Mucosa of rectum (tissue), 2 donors: ENCODE measurements around the gene SERPINH1.
A peak's percentile ranks its signal among the peaks of the same experiment; 100 is the strongest.

Source experiments
- H3K27ac ChIP-seq, 2 donors: one replicate each; pipeline ENCODE4 v1.7.0; 2013; ENCODE audit warnings: inconsistent platforms in 2 of 2, low read depth in 2 of 2, low read length in 2 of 2
- H3K27me3 ChIP-seq, 2 donors: one replicate each; pipeline ENCODE4 v1.7.0; 2013; ENCODE audit warnings: low read length in 2 of 2; ENCODE audit not compliant: control insufficient read depth in 2 of 2, insufficient read depth in 2 of 2
- H3K36me3 ChIP-seq, 2 donors: one replicate each; pipeline ENCODE4 v1.7.0; 2013; ENCODE audit warnings: low read length in 2 of 2; ENCODE audit not compliant: control insufficient read depth in 2 of 2, insufficient read depth in 2 of 2
- H3K4me1 ChIP-seq, 2 donors: one replicate each; pipeline ENCODE4 v1.7.0; 2013; ENCODE audit warnings: low read length in 2 of 2, mild to moderate bottlenecking in 1 of 2; ENCODE audit not compliant: control insufficient read depth in 2 of 2, insufficient read depth in 2 of 2
- H3K4me3 ChIP-seq, 2 donors: one replicate each; pipeline ENCODE4 v1.7.0; 2013; ENCODE audit warnings: low read length in 2 of 2
- H3K9ac ChIP-seq, 2 donors: one replicate each; pipeline ENCODE4 v1.7.0; 2013; ENCODE audit warnings: low read length in 2 of 2, low read depth in 1 of 2, mild to moderate bottlenecking in 1 of 2
- H3K9me3 ChIP-seq, 2 donors: one replicate each; pipeline ENCODE4 v1.7.0; 2013; ENCODE audit warnings: low read length in 2 of 2; ENCODE audit not compliant: control insufficient read depth in 2 of 2
- donor health status: healthy.
- donor health status: Normal muscosa, but diverticular disease.

SERPINH1 gene

GRCh38 chr11:75563501-75563977, 1.5 kb downstream of the SERPINH1 start:
- H3K9ac ChIP-seq, result peak overlapping the region; percentile 96 to 99
- no peaks in the 10 kb centered on the region for H3K27me3 ChIP-seq
- peak overlapping the region; percentile 88 to 96 for H3K4me3 ChIP-seq
- H3K27ac ChIP-seq, result peak overlapping the region; percentile 97 to 99
- peaks cover 30 to 46% of the 10 kb centered on the region in 2 donors for H3K4me1 ChIP-seq
- no peaks in the 10 kb centered on the region for H3K9me3 ChIP-seq
- H3K36me3 ChIP-seq, result peaks cover 9 to 26% of the 10 kb centered on the region in 2 donors

GRCh38 chr11:75563978-75564552, 2.0 kb downstream of the SERPINH1 start:
- peaks cover 25 to 41% of the 10 kb centered on the region in 2 donors for H3K4me1 ChIP-seq

GRCh38 chr11:75565221-75565814, 3.3 kb downstream of the SERPINH1 start:
- H3K36me3 ChIP-seq, result peaks cover 23 to 41% of the 10 kb centered on the region in 2 donors
- peak overlapping the region in 1 of 2 donors; percentile 5 for H3K27ac ChIP-seq
- no peak overlapping the region for H3K9ac ChIP-seq
- peaks cover 16 to 33% of the 10 kb centered on the region in 2 donors for H3K4me1 ChIP-seq
- no peaks in the 10 kb centered on the region for H3K9me3 ChIP-seq
- no peak overlapping the region for H3K4me3 ChIP-seq
- no peaks in the 10 kb centered on the region for H3K27me3 ChIP-seq

More at GRCh38 chr11:75563978-75564552, 2.0 kb downstream of the SERPINH1 start:
- Histone ChIP-seq H3K36me3 (peaks cover 14 to 31% of the 10 kb centered on the region in 2 donors), H3K27ac (peak overlapping the region in 1 of 2 donors; percentile 99), H3K27me3 (no peaks in the 10 kb centered on the region), H3K9ac (peak overlapping the region; percentile 96 to 99), H3K4me3 (peak overlapping the region in 1 of 2 donors; percentile 96), H3K9me3 (no peaks in the 10 kb centered on the region)

GRCh38 chr11:75565916-75566762, 4.1 kb downstream of the SERPINH1 start:
- Histone ChIP-seq H3K4me1 (peaks cover 14 to 27% of the 10 kb centered on the region in 2 donors), H3K4me3 (no peak overlapping the region), H3K27ac (no peak overlapping the region), H3K9ac (no peak overlapping the region), H3K9me3 (no peaks in the 10 kb centered on the region), H3K27me3 (no peaks in the 10 kb centered on the region), H3K36me3 (peaks cover 31 to 49% of the 10 kb centered on the region in 2 donors)

- Histone ChIP-seq H3K27ac (no peak overlapping the region), H3K9me3 (no peaks in the 10 kb centered on the region), H3K36me3 (peaks cover 36 to 56% of the 10 kb centered on the region in 2 donors), H3K4me3 (no peak overlapping the region), H3K4me1 (peaks cover 8 to 21% of the 10 kb centered on the region in 2 donors), H3K27me3 (no peaks in the 10 kb centered on the region), H3K9ac (no peak overlapping the region)
These were observed 4.8 kb downstream of the SERPINH1 start for GRCh38 chr11:75566763-75567279.

GRCh38 chr11:75567971-75568370, 5.9 kb downstream of the SERPINH1 start:
- no peak overlapping the region for H3K4me3 ChIP-seq
- H3K9ac ChIP-seq, result no peak overlapping the region
- H3K4me1 ChIP-seq, result peaks cover 5 to 19% of the 10 kb centered on the region in 2 donors
- H3K27me3 ChIP-seq, result no peaks in the 10 kb centered on the region
- no peak overlapping the region for H3K27ac ChIP-seq
- H3K36me3 ChIP-seq, result peaks cover 46 to 67% of the 10 kb centered on the region in 2 donors
- H3K9me3 ChIP-seq, result no peaks in the 10 kb centered on the region

GRCh38 chr11:75568616-75569219, 6.7 kb downstream of the SERPINH1 start:
- Histone ChIP-seq H3K36me3 (peaks cover 52 to 74% of the 10 kb centered on the region in 2 donors), H3K27me3 (no peaks in the 10 kb centered on the region), H3K27ac (no peak overlapping the region), H3K9ac (no peak overlapping the region), H3K4me3 (no peak overlapping the region), H3K9me3 (no peaks in the 10 kb centered on the region), H3K4me1 (peaks cover 0 to 12% of the 10 kb centered on the region in 2 donors)

- Histone ChIP-seq H3K4me1 (peaks cover 0 to 3% of the 10 kb centered on the region in 2 donors), H3K36me3 (peaks cover 52 to 79% of the 10 kb centered on the region in 2 donors), H3K9me3 (no peaks in the 10 kb centered on the region), H3K4me3 (no peak overlapping the region), H3K27me3 (no peaks in the 10 kb centered on the region), H3K27ac (no peak overlapping the region), H3K9ac (no peak overlapping the region)
These were observed 8.6 kb downstream of the SERPINH1 start for GRCh38 chr11:75570559-75571139.

- H3K4me3 ChIP-seq, result no peak overlapping the region
- no peak overlapping the region for H3K27ac ChIP-seq
- H3K36me3 ChIP-seq, result peaks cover 50 to 70% of the 10 kb centered on the region in 2 donors
- no peaks in the 10 kb centered on the region for H3K27me3 ChIP-seq
- H3K9me3 ChIP-seq, result no peaks in the 10 kb centered on the region
- H3K9ac ChIP-seq, result no peak overlapping the region
- H3K4me1 ChIP-seq, result no peaks in the 10 kb centered on the region
These were observed 9.6 kb downstream of the SERPINH1 start for GRCh38 chr11:75571625-75572024.
